MM.1S (cell line): ENCODE data around the gene RASIP1.

Experiments used
- DNase-seq: peaks from one replicate; pipeline ENCODE4 v3.0.0-alpha.2; 2015
- H2AFZ ChIP-seq: fragments of 300-600 bp; sonication (generic); 2 replicates; pipeline ENCODE4 v1.6.0; 2016; ENCODE audit warnings: antibody characterized with exemption, low read length
- H3F3A ChIP-seq: fragments of 300-600 bp; sonication (generic); 2 replicates; pipeline ENCODE4 v1.6.1; 2016; ENCODE audit warnings: mild to moderate bottlenecking, antibody characterized with exemption, low read length, moderate library complexity, mixed read lengths; ENCODE audit not compliant: insufficient read depth
- H3K27ac ChIP-seq: fragments of 300-600 bp; sonication (generic); 2 replicates; pipeline ENCODE4 v1.5.1; 2016; ENCODE audit warnings: mild to moderate bottlenecking, low read length
- H3K27me3 ChIP-seq: fragments of 300-600 bp; sonication (generic); replicated peaks from 2 replicates; pipeline ENCODE4 v1.6.0; 2016; ENCODE audit warnings: low read length; ENCODE audit not compliant: insufficient read depth
- H3K36me3 ChIP-seq: fragments of 300-600 bp; sonication (generic); replicated peaks from 2 replicates; pipeline ENCODE4 v1.6.1; 2016; ENCODE audit warnings: mild to moderate bottlenecking, low read length, mixed read lengths; ENCODE audit not compliant: insufficient read depth
- H3K4me1 ChIP-seq: fragments of 300-600 bp; sonication (generic); 2 replicates; pipeline ENCODE4 v1.6.1; 2016; ENCODE audit warnings: low read length, mixed read lengths
- H3K4me2 ChIP-seq: fragments of 300-600 bp; sonication (generic); 2 replicates; pipeline ENCODE4 v1.6.0; 2016; ENCODE audit warnings: low read depth, low read length
- H3K4me3 ChIP-seq: fragments of 300-600 bp; sonication (generic); 2 replicates; pipeline ENCODE4 v1.5.1; 2016; ENCODE audit warnings: low read length, mixed read lengths
- H3K79me2 ChIP-seq: fragments of 300-600 bp; sonication (generic); 2 replicates; pipeline ENCODE4 v1.6.1; 2016; ENCODE audit warnings: mixed run types, low read length, mixed read lengths
- H3K9ac ChIP-seq: fragments of 300-600 bp; sonication (generic); 2 replicates; pipeline ENCODE4 v1.6.1; 2016; ENCODE audit warnings: low read length, mixed read lengths
- H3K9me2 ChIP-seq: fragments of 300-600 bp; sonication (generic); replicated peaks from 2 replicates; pipeline ENCODE4 v1.6.1; 2016; ENCODE audit warnings: mild to moderate bottlenecking, low read length, mixed read lengths; ENCODE audit not compliant: insufficient read depth
- H3K9me3 ChIP-seq: fragments of 300-600 bp; sonication (generic); replicated peaks from 2 replicates; pipeline ENCODE4 v1.6.1; 2016; ENCODE audit warnings: mild to moderate bottlenecking, low read length, mixed read lengths; ENCODE audit not compliant: insufficient read depth
- H4K20me1 ChIP-seq: fragments of 300-600 bp; sonication (generic); 2 replicates; pipeline ENCODE4 v1.6.1; 2016; ENCODE audit warnings: mild to moderate bottlenecking, low read length, moderate library complexity, mixed read lengths; ENCODE audit not compliant: insufficient read depth
- EZH2 ChIP-seq: fragments of 300-600 bp; sonication (generic); optimal IDR thresholded peaks from 2 replicates; pipeline ENCODE3; 2017; ENCODE audit warnings: low read depth, mild to moderate bottlenecking, antibody characterized with exemption, low read length, mixed read lengths
- EZH2phosphoT487 ChIP-seq: fragments of 300-600 bp; sonication (generic); IDR thresholded peaks from 2 replicates; pipeline ENCODE4 v1.6.1; 2018; ENCODE audit warnings: antibody characterized with exemption, low read length
- TF ChIP-seq, protein P1 (sequence below): fragments of 300-600 bp; sonication (generic); IDR thresholded peaks from 2 replicates; pipeline ENCODE4 v1.5.1; 2016; ENCODE audit warnings: antibody characterized with exemption, low read length, mixed read lengths

RASIP1 gene

GRCh38 chr19:48714759-48715675 is 25.4 kb downstream of the RASIP1 start:
- no peaks in the 10 kb centered on the region for H3K36me3 ChIP-seq
- TF ChIP-seq, protein P1, sequence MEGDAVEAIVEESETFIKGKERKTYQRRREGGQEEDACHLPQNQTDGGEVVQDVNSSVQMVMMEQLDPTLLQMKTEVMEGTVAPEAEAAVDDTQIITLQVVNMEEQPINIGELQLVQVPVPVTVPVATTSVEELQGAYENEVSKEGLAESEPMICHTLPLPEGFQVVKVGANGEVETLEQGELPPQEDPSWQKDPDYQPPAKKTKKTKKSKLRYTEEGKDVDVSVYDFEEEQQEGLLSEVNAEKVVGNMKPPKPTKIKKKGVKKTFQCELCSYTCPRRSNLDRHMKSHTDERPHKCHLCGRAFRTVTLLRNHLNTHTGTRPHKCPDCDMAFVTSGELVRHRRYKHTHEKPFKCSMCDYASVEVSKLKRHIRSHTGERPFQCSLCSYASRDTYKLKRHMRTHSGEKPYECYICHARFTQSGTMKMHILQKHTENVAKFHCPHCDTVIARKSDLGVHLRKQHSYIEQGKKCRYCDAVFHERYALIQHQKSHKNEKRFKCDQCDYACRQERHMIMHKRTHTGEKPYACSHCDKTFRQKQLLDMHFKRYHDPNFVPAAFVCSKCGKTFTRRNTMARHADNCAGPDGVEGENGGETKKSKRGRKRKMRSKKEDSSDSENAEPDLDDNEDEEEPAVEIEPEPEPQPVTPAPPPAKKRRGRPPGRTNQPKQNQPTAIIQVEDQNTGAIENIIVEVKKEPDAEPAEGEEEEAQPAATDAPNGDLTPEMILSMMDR, result no peak
- TF ChIP-seq EZH2phosphoT487 (no peak), EZH2 (no peak)
- H3K4me2 ChIP-seq, result peak overlapping the region; percentile 100
- DNase-seq, result no peak
- H3K9me3 ChIP-seq, result no peaks in the 10 kb centered on the region
- H3F3A ChIP-seq, result no peaks in the 10 kb centered on the region
- H3K4me3 ChIP-seq, result peak overlapping the region; percentile 74
- H3K9ac ChIP-seq, result peak overlapping the region; percentile 65; the same call in 1 of the 2 replicates
- no peak overlapping the region for H3K27ac ChIP-seq
- 0 out of 2 replicates have a peak, but pooled peaks cover 4% of the 10 kb centered on the region for H3K4me1 ChIP-seq
- no peaks in the 10 kb centered on the region for H3K9me2 ChIP-seq
- H3K79me2 ChIP-seq, result no peaks in the 10 kb centered on the region
- no peaks in the 10 kb centered on the region for H4K20me1 ChIP-seq
- H3K27me3 ChIP-seq, result peaks cover 61% of the 10 kb centered on the region
- peak overlapping the region; percentile 100 for H2AFZ ChIP-seq

- H3F3A ChIP-seq, result no peaks in the 10 kb centered on the region
- H3K27ac ChIP-seq, result no peak overlapping the region
- peak; percentile 99 for DNase-seq
- no peaks in the 10 kb centered on the region for H3K36me3 ChIP-seq
- TF ChIP-seq EZH2, result no peak
- TF ChIP-seq, protein P1, result no peak
- TF ChIP-seq EZH2phosphoT487, result no peak
- H3K9ac ChIP-seq, result peak overlapping the region; percentile 65; the same call in 1 of the 2 replicates
- H3K27me3 ChIP-seq, result peaks cover 62% of the 10 kb centered on the region
- peak overlapping the region; percentile 74 for H3K4me3 ChIP-seq
- H2AFZ ChIP-seq, result peak overlapping the region; percentile 100
- no peaks in the 10 kb centered on the region for H4K20me1 ChIP-seq
- H3K4me2 ChIP-seq, result peak overlapping the region; percentile 100
- no peaks in the 10 kb centered on the region for H3K9me2 ChIP-seq
- 0 out of 2 replicates have a peak, but pooled peaks cover 4% of the 10 kb centered on the region for H3K4me1 ChIP-seq
- H3K79me2 ChIP-seq, result no peaks in the 10 kb centered on the region
- no peaks in the 10 kb centered on the region for H3K9me3 ChIP-seq
Observed at GRCh38 chr19:48713864-48714755, 26.3 kb downstream of the RASIP1 start.

- Histone ChIP-seq H3K9me2 (no peaks in the 10 kb centered on the region), H3K4me1 (0 out of 2 replicates have a peak, but pooled peaks cover 4% of the 10 kb centered on the region), H4K20me1 (no peaks in the 10 kb centered on the region), H3K4me3 (peak overlapping the region; percentile 65), H3K4me2 (peak overlapping the region; percentile 95), H3K9ac (0 out of 2 replicates have a peak overlapping the region, but pooled peaks have one; percentile 9), H3K9me3 (no peaks in the 10 kb centered on the region), H2AFZ (peak overlapping the region; percentile 87), H3K27me3 (peaks cover 65% of the 10 kb centered on the region), H3K36me3 (no peaks in the 10 kb centered on the region), H3K27ac (no peak overlapping the region), H3F3A (no peaks in the 10 kb centered on the region), H3K79me2 (no peaks in the 10 kb centered on the region)
- no peak for DNase-seq
- TF ChIP-seq, protein P1, result no peak
- no peak for TF ChIP-seq EZH2phosphoT487
- no peak for TF ChIP-seq EZH2
Observed at GRCh38 chr19:48713041-48713863, 27.2 kb downstream of the RASIP1 start.
